H1 (cell line): ENCODE data around the gene CFAP54. TPM values are rescaled to one million over a fixed set of nuclear protein-coding genes. Genes with fewer than 3 reads are reported as not detected.
A peak's percentile ranks its signal among the peaks of the same experiment; 100 is the strongest.

ENCODE experiments used
- CTCF ChIA-PET: fragments of 300-600 bp; sonication (Branson Sonifier 250); formaldehyde crosslinking; loops from one replicate; lab custom pipeline; 2021; ENCODE audit not compliant: partially characterized antibody; lab: Charles Lee
- POLR2A ChIA-PET: fragments of 300-600 bp; sonication (Branson Sonifier 250); formaldehyde crosslinking; loops from one replicate; lab custom pipeline; 2021; ENCODE audit warnings: inconsistent platforms; ENCODE audit not compliant: partially characterized antibody; lab: Charles Lee
- DNase-seq, 2 experiments: peaks; one replicate each; pipeline versions ENCODE4 v3.0.0 to v3.0.0-alpha.2; 2010 to 2022; ENCODE audit warnings: low spot score in 2 of 2, low read depth in 1 of 2, mixed read lengths in 1 of 2
- FAIRE-seq: peaks from 2 replicates; lab custom pipeline; 2011; peaks lifted over from hg19 to GRCh38; lab: Jason Lieb, UNC
- H2AFZ ChIP-seq: 2 replicates; pipeline ENCODE4 v1.8.1; 2012; ENCODE audit warnings: low read length, inconsistent platforms
- H2AK5ac ChIP-seq: 2 replicates; pipeline ENCODE4 v1.6.1; 2013; ENCODE audit warnings: low read depth, low read length
- H2BK120ac ChIP-seq: replicated peaks from 2 replicates; pipeline ENCODE3; 2013; ENCODE audit warnings: low read depth, low read length, inconsistent platforms
- H2BK12ac ChIP-seq: 2 replicates; pipeline ENCODE4 v1.6.1; 2013; ENCODE audit warnings: low read depth, low read length
- H2BK15ac ChIP-seq: 2 replicates; pipeline ENCODE4 v1.6.1; 2013; ENCODE audit warnings: low read length
- H2BK20ac ChIP-seq: 2 replicates; pipeline ENCODE4 v1.6.1; 2013; ENCODE audit warnings: low read length
- H2BK5ac ChIP-seq: 2 replicates; pipeline ENCODE4 v1.6.1; 2013; ENCODE audit warnings: low read depth, low read length
- H3K14ac ChIP-seq: 2 replicates; pipeline ENCODE4 v1.6.1; 2013; ENCODE audit warnings: inconsistent platforms; ENCODE audit not compliant: insufficient read length
- H3K18ac ChIP-seq: 2 replicates; pipeline ENCODE4 v1.6.1; 2013; ENCODE audit warnings: low read length; ENCODE audit errors: extremely low read depth
- H3K23ac ChIP-seq: 2 replicates; pipeline ENCODE4 v1.6.1; 2013; ENCODE audit warnings: inconsistent platforms; ENCODE audit not compliant: insufficient read length
- H3K23me2 ChIP-seq: 2 replicates; pipeline ENCODE4 v1.6.1; 2013; ENCODE audit warnings: low read depth, low read length
- H3K27ac ChIP-seq: 2 replicates; pipeline ENCODE4 v1.6.1; 2011; ENCODE audit warnings: low read depth, low read length, inconsistent platforms
- H3K27me3 ChIP-seq, 4 experiments: replicated peaks in 1 of 4; 1 replicate in 1 of 4; 2 replicates in 3 of 4; pipeline versions ENCODE4 v1.6.1 to v1.8.1; 2011 to 2013; ENCODE audit warnings: low read length in 3 of 4, mild to moderate bottlenecking in 3 of 4, inconsistent platforms in 2 of 4, mixed read lengths in 2 of 4, moderate library complexity in 1 of 4; ENCODE audit not compliant: control insufficient read depth in 3 of 4, insufficient read depth in 3 of 4; ENCODE audit errors: extremely low read depth in 1 of 4
- H3K36me3 ChIP-seq, 4 experiments: 2 replicates each; pipeline versions ENCODE4 v1.6.1 to v1.8.1; 2011 to 2013; ENCODE audit warnings: mild to moderate bottlenecking in 4 of 4, low read length in 3 of 4, moderate library complexity in 2 of 4, control low read depth in 1 of 4, inconsistent platforms in 1 of 4; ENCODE audit not compliant: insufficient read depth in 4 of 4, control insufficient read depth in 2 of 4
- H3K4ac ChIP-seq: replicated peaks from 2 replicates; pipeline ENCODE3; 2013; ENCODE audit warnings: low read length, low read depth, mixed read lengths, inconsistent platforms; ENCODE audit not compliant: insufficient read length
- H3K4me1 ChIP-seq, 4 experiments: replicated peaks in 1 of 4; 1 replicate in 1 of 4; 2 replicates in 3 of 4; pipeline versions ENCODE4 v1.6.1 to v1.8.1; 2011 to 2013; ENCODE audit warnings: low read length in 3 of 4, inconsistent platforms in 2 of 4, mixed read lengths in 1 of 4; ENCODE audit not compliant: insufficient read depth in 4 of 4, control insufficient read depth in 3 of 4
- H3K4me2 ChIP-seq, 2 experiments: 2 replicates each; pipeline versions ENCODE4 v1.6.1 to v1.8.1; 2011 to 2013; ENCODE audit warnings: low read depth in 2 of 2, low read length in 2 of 2, control low read depth in 1 of 2, inconsistent platforms in 1 of 2, mild to moderate bottlenecking in 1 of 2; ENCODE audit not compliant: insufficient read depth in 1 of 2
- H3K4me3 ChIP-seq, 4 experiments: fragments of 200-600, 300-600 bp in 1 of 4; sonication (generic), shearing (Covaris generic), sonication (Bioruptor Twin) in 1 of 4; 2 replicates each; pipeline versions ENCODE4 v1.5.1 to v1.8.1; 2011 to 2016; ENCODE audit warnings: low read length in 4 of 4, low read depth in 3 of 4, control low read depth in 2 of 4, inconsistent platforms in 2 of 4, mild to moderate bottlenecking in 2 of 4, mixed read lengths in 1 of 4, moderate library complexity in 1 of 4; ENCODE audit not compliant: insufficient read depth in 2 of 4; ENCODE audit errors: extremely low read depth in 1 of 4
- H3K56ac ChIP-seq: replicated peaks from 2 replicates; pipeline ENCODE3; 2013; ENCODE audit warnings: low read depth, mild to moderate bottlenecking, mixed read lengths, low read length, inconsistent platforms; ENCODE audit not compliant: insufficient read length
- H3K79me1 ChIP-seq: 2 replicates; pipeline ENCODE4 v1.6.1; 2013; ENCODE audit warnings: low read depth, low read length, control low read depth
- H3K79me2 ChIP-seq, 2 experiments: 2 replicates each; pipeline versions ENCODE4 v1.6.1 to v1.8.1; 2012 to 2013; ENCODE audit warnings: low read length in 2 of 2, mild to moderate bottlenecking in 2 of 2, inconsistent platforms in 1 of 2; ENCODE audit not compliant: insufficient read depth in 2 of 2, control insufficient read depth in 1 of 2
- H3K9ac ChIP-seq, 4 experiments: replicated peaks in 1 of 4; 1 replicate in 1 of 4; 2 replicates in 3 of 4; pipeline versions ENCODE4 v1.6.1 to v1.8.1; 2011 to 2013; ENCODE audit warnings: low read depth in 3 of 4, low read length in 3 of 4, control low read depth in 2 of 4, mild to moderate bottlenecking in 2 of 4, moderate library complexity in 2 of 4, inconsistent platforms in 1 of 4; ENCODE audit errors: extremely low read depth in 1 of 4
- H3K9me3 ChIP-seq, 2 experiments: 2 replicates each; pipeline versions ENCODE4 v1.6.1 to v1.8.1; 2012 to 2013; ENCODE audit warnings: mild to moderate bottlenecking in 2 of 2, moderate library complexity in 2 of 2, control low read depth in 1 of 2, inconsistent platforms in 1 of 2, low read depth in 1 of 2, low read length in 1 of 2, mixed read lengths in 1 of 2; ENCODE audit not compliant: insufficient read depth in 2 of 2
- H4K20me1 ChIP-seq, 2 experiments: replicated peaks in 1 of 2; 2 replicates each; pipeline versions ENCODE3 to v1.8.1; 2011 to 2013; ENCODE audit warnings: inconsistent platforms in 2 of 2, low read length in 2 of 2, mild to moderate bottlenecking in 1 of 2; ENCODE audit not compliant: insufficient read depth in 2 of 2, control insufficient read depth in 1 of 2
- H4K5ac ChIP-seq: 2 replicates; pipeline ENCODE4 v1.6.1; 2013; ENCODE audit warnings: low read length, low read depth, mixed read lengths, inconsistent platforms; ENCODE audit not compliant: insufficient read length
- H4K8ac ChIP-seq: 2 replicates; pipeline ENCODE4 v1.8.0; 2013; ENCODE audit warnings: mild to moderate bottlenecking, moderate library complexity, low read length, inconsistent platforms; ENCODE audit not compliant: insufficient read depth; ENCODE audit errors: extremely low read depth
- H4K91ac ChIP-seq: replicated peaks from 2 replicates; pipeline ENCODE3; 2013; ENCODE audit warnings: low read length, mixed read lengths, inconsistent platforms; ENCODE audit not compliant: insufficient read length
- RAD21 ChIP-seq, 2 experiments: IDR thresholded peaks in 1 of 2; conservative IDR thresholded peaks in 1 of 2; 2 replicates each; pipeline ENCODE4 v1.6.1; 2011; ENCODE audit warnings: low read depth in 2 of 2, low read length in 2 of 2, improper control_type of control experiment in 1 of 2, inconsistent platforms in 1 of 2, mild to moderate bottlenecking in 1 of 2, moderate library complexity in 1 of 2
- RBBP5 ChIP-seq: IDR thresholded peaks from 2 replicates; pipeline ENCODE4 v1.7.1; 2012; ENCODE audit warnings: low read depth, mild to moderate bottlenecking, inconsistent platforms, low read length, moderate library complexity, borderline replicate concordance
- WGBS, 2 experiments: shearing (Covaris generic) in 1 of 2; methylation state at CpG; one replicate each; pipeline versions ENCODE4 v1.1.6 to v1.1.7; 2013 to 2015; ENCODE audit warnings: low lambda C conversion rate in 2 of 2, mixed read lengths in 2 of 2, inconsistent platforms in 1 of 2, low coverage in 1 of 2, missing lambda C conversion rate in 1 of 2; ENCODE audit not compliant: insufficient replicate concordance in 2 of 2, insufficient coverage in 1 of 2, insufficient read length in 1 of 2; ENCODE audit errors: extremely low coverage in 1 of 2, missing lambda C conversion rate in 1 of 2; 5-methylcytosine and 5-hydroxymethylcytosine counted together
- polyA plus RNA-seq, 7 experiments: library from polyadenylated mRNA; depleted of rRNA in 3 of 7; stranded (reverse) in 5 of 7; unstranded in 2 of 7; fragments of >200 nt in 5 of 7; fragments of 200-250 nt in 2 of 7; gene quantifications; 1 replicate in 5 of 7; 2 replicates in 1 of 7; 4 replicates in 1 of 7; pipeline versions ENCODE4 v1.2.1 to v1.2.3, GENCODE V29; 2011 to 2013; ENCODE audit warnings: missing spikeins in 2 of 7, mixed read lengths in 2 of 7
- total RNA-seq: library from RNA; stranded (reverse); fragmentation: NEBNext Ultra II Directional; extraction: Animal tissue kit (Norgen Biotek cat#: 25700); gene quantifications from 2 replicates; pipeline ENCODE4 v1.2.1, GENCODE V29; 2021
- TF ChIP-seq, protein P1 (sequence below), 3 experiments: IDR thresholded peaks; 1 replicate in 2 of 3; 2 replicates in 1 of 3; pipeline versions ENCODE4 v1.5.1 to v1.6.1; 2011; ENCODE audit warnings: low read length in 3 of 3, mild to moderate bottlenecking in 3 of 3, inconsistent platforms in 2 of 3, low read depth in 1 of 3, moderate library complexity in 1 of 3; ENCODE audit not compliant: insufficient read depth in 1 of 3; ENCODE audit errors: control extremely low read depth in 1 of 3

Gene CFAP54
- total and polyA plus RNA-seq, 2 of the 8 experiments (the other 6 are each of a cell fraction or from before 2014, with no cell fraction given) = 0.17 to 0.33 TPM

DNA sequence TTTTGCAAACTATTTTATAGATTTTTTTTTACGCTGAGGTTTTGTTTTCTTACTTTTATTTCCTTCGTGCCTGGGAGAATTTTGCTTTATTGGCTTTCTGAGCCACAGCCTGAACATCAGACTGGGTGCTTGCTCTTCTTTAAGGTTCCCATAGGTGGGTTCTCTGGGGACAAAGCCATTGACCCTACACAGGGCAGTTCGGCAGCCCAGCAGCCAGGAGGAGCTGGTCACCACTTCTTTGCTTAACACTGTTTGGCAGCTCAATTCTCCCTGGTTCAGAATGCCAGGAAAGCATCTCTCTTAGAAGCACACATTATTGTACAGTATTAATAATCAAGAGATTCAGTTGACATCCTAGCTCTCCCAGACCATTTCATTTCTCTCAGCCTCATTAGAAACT is 276.9 kb downstream of the CFAP54 start:
- FAIRE-seq = peak; percentile 42

More for the DNA sequence above, 276.9 kb downstream of the CFAP54 start:
- no peaks in the 10 kb centered on the region for H3K27me3 ChIP-seq
- no peak overlapping the region for H2BK12ac ChIP-seq
- H2BK20ac ChIP-seq = no peak overlapping the region
- H3K79me1 ChIP-seq = no peaks in the 10 kb centered on the region
- H3K18ac ChIP-seq = no peak overlapping the region
- H4K5ac ChIP-seq = no peak overlapping the region
- peak in 1 of 2 experiments; percentile 13 for DNase-seq
- no peak overlapping the region for H3K9ac ChIP-seq
- no peak overlapping the region for H3K27ac ChIP-seq
- WGBS, 2 experiments = 84% methylated on average over 3 of the region's 3 CpGs; no CpG with 5 or more reads in 1 of the 2 experiments
- H3K56ac ChIP-seq = no peak overlapping the region
- H2BK5ac ChIP-seq = no peak overlapping the region
- no peak overlapping the region for H4K8ac ChIP-seq
- H3K4me1 ChIP-seq = no peaks in the 10 kb centered on the region
- no peak overlapping the region for H2BK15ac ChIP-seq
- ChIA-PET CTCF (interaction anchor here (0.5 to 1.9 kb wide), 13 partner anchors 9 to 223 kb away, joined by 3 to 5 read pairs (median 3); no protein-coding TSS in a partner anchor), POLR2A (no interaction called here)
- no peak overlapping the region for H4K91ac ChIP-seq
- H3K23ac ChIP-seq = no peak overlapping the region
- no peak overlapping the region for H3K4me2 ChIP-seq
- TF ChIP-seq, protein P1, sequence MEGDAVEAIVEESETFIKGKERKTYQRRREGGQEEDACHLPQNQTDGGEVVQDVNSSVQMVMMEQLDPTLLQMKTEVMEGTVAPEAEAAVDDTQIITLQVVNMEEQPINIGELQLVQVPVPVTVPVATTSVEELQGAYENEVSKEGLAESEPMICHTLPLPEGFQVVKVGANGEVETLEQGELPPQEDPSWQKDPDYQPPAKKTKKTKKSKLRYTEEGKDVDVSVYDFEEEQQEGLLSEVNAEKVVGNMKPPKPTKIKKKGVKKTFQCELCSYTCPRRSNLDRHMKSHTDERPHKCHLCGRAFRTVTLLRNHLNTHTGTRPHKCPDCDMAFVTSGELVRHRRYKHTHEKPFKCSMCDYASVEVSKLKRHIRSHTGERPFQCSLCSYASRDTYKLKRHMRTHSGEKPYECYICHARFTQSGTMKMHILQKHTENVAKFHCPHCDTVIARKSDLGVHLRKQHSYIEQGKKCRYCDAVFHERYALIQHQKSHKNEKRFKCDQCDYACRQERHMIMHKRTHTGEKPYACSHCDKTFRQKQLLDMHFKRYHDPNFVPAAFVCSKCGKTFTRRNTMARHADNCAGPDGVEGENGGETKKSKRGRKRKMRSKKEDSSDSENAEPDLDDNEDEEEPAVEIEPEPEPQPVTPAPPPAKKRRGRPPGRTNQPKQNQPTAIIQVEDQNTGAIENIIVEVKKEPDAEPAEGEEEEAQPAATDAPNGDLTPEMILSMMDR (IDR thresholded peaks at IDR 0.05; ENCODE audit: control extremely low read depth in 1 of 3, insufficient read depth in 1 of 3, low read depth in 1 of 3, low read length in 3 of 3) = peak; percentile 64 to 75 (median 68)
- TF ChIP-seq RBBP5 (no peak), RAD21 (IDR thresholded peaks at IDR 0.05 in 1 of 2, conservative IDR thresholded peaks at IDR 0.05 in 1 of 2; ENCODE audit: low read depth in 2 of 2, low read length in 2 of 2) (peak; percentile 61 to 72)
- no peak overlapping the region for H2BK120ac ChIP-seq
- no peaks in the 10 kb centered on the region for H3K9me3 ChIP-seq
- H4K20me1 ChIP-seq = no peaks in the 10 kb centered on the region
- H3K23me2 ChIP-seq = no peaks in the 10 kb centered on the region; the same call in 1 of the 2 replicates
- H3K14ac ChIP-seq = no peak overlapping the region
- no peak overlapping the region for H3K4me3 ChIP-seq
- H3K36me3 ChIP-seq = no peaks in the 10 kb centered on the region
- no peak overlapping the region for H3K4ac ChIP-seq
- H3K79me2 ChIP-seq = no peaks in the 10 kb centered on the region
- no peak overlapping the region for H2AFZ ChIP-seq
- no peak overlapping the region for H2AK5ac ChIP-seq
